HG03064 (cell line): ENCODE results near the gene CEBPE.
A peak's percentile ranks its signal among the peaks of the same experiment; 100 is the strongest.
"Not testable (repeated sequence)": the region's sequence is repeated elsewhere in the genome, so short reads cannot be mapped to it uniquely, and the experiment has no call there.

ENCODE experiments used
- ATAC-seq: cut with Tn5 transposase; IDR thresholded peaks from one replicate; pipeline ENCODE4 v1.9.1; 2021; ENCODE audit warnings: low read depth; ENCODE audit not compliant: unreplicated experiment

CEBPE gene

GRCh38 chr14:23124337-23124954 is 5.4 kb upstream of the CEBPE start:
- no peak for ATAC-seq

GRCh38 chr14:23123419-23123818 is 4.4 kb upstream of the CEBPE start:
- ATAC-seq, result no peak

DNA sequence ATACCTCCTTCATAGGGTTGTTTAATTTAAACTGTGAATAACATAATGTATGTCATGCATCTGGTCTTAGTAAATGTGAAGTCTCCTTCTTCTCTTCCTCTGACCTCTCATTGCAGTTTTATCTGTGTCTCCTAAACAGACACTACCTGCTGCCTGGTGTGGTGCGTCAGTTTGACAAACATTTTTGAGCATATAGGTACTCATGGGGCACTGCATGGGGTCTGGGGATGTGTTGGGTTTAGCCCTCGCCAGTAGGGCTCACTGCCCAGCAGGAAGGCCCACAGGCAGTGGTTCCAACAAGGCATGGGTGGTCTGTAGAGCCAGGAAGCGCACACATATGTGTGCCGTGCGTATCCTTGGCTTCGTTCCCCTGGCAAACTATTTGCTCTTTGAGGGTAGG is 3.0 kb upstream of the CEBPE start:
- ATAC-seq, result no peak

DNA sequence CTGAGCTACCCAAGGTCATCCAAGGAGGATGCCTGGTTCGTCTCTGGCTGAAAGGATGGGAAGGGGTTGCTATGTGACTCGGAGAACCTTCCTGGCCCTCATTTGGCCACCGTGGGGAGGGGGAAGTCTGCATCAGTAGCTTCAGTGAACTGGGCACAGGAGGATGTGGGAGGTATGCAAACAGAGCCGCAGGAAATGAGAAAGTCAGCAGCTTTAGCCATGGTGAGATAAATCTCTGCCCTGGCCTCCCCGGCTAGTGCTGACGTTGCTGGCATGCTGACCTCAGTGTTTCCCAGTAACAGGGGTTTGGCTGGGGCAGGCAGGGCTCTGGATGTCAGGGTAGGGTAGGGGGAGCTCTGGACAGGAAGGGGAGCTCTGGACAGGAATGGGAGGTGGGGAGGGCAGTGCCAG is 2.3 kb upstream of the CEBPE start:
- ATAC-seq, result no peak

- peak; percentile 56 for ATAC-seq
These were observed 1.6 kb upstream of the CEBPE start for GRCh38 chr14:23120541-23121251.

GRCh38 chr14:23119363-23120327 is 590 bp upstream of the CEBPE start:
- ATAC-seq, result no peak

- ATAC-seq, result no peak
These were observed 1.6 kb downstream of the CEBPE start for GRCh38 chr14:23117371-23118020.

DNA sequence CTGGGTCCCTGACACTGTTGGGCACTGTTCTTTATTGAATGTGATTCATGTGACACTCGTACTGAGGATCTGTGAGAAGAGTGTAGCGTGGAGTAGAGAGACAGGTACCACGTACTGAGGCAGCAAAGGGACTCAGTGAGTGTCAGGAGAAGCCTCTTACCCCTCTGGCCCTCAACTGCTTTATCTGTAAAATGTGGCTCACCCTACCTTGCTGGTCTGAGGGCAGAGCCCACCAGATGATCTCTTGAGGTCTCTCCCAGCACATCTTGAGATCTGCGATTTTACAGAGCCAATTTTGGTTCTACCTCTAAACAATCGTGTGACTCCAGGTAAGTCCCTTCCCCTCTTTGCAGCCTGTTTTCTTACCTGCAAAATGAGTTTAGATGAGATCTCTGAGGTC is 3.1 kb downstream of the CEBPE start:
- ATAC-seq, result no peak

- no peak for ATAC-seq
These were observed 3.9 kb downstream of the CEBPE start for GRCh38 chr14:23115039-23115731.

DNA sequence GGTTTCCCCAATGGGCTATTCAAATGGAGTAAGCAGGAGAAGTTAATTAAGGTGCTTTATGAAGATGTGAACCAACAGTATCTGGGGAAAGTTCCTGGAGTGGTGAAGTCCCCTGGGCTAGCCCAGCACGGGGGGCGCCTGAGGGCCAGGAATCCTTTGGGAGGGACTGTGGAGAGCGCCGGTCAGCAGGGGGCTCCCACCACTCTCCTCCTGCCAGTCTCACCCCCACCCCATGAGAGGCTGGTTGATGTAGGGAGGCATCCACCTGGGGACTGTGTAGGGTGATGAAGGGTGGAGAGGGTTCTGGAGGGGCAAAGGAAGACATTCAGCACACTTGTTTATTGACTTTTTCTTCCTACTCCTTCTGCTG is 4.4 kb downstream of the CEBPE start:
- ATAC-seq, result no peak

- no peak for ATAC-seq
These were observed 5.0 kb downstream of the CEBPE start for GRCh38 chr14:23114120-23114458.

- no peak for ATAC-seq
These were observed 5.5 kb downstream of the CEBPE start for GRCh38 chr14:23113431-23114119.

DNA sequence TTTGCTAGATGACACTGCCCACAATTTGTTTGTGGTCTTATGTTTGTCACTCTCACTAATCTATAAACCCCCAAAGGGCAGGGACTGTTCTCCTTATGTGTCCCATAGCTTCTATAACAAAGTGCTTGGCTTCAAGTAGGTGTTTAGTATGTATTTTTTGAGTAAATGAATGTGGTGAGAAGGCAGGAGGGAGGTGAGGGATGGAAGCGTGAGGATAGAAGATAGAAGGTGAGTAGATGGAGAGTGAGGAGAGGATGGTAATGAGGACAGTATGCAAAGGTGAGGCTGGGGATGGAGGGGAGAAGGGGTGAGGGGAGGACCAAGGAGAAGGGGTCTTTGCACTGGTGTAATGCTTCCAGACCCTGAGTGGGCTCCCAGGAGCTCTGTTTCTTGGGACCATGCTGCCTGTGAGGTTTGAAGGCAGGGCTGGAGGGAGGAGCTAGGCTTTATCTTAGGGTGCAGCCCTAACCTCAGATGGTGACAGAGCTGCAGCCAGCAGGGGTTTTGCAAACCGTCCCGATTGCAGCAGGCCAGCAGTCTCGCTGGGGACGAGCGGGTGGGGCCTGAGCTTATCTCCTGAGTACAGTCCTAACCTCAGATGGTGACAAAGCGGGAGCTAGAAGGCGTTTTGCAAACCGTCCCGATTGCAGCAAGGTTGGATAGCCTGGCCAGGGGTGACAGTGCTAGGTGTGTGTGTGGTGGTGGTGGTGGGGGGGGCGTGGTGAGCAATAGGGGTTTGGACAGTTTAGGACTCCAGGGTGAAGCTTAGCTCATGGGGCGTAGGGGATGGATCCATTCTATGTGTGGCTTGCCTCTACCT is 6.5 kb downstream of the CEBPE start:
- no peak for ATAC-seq

DNA sequence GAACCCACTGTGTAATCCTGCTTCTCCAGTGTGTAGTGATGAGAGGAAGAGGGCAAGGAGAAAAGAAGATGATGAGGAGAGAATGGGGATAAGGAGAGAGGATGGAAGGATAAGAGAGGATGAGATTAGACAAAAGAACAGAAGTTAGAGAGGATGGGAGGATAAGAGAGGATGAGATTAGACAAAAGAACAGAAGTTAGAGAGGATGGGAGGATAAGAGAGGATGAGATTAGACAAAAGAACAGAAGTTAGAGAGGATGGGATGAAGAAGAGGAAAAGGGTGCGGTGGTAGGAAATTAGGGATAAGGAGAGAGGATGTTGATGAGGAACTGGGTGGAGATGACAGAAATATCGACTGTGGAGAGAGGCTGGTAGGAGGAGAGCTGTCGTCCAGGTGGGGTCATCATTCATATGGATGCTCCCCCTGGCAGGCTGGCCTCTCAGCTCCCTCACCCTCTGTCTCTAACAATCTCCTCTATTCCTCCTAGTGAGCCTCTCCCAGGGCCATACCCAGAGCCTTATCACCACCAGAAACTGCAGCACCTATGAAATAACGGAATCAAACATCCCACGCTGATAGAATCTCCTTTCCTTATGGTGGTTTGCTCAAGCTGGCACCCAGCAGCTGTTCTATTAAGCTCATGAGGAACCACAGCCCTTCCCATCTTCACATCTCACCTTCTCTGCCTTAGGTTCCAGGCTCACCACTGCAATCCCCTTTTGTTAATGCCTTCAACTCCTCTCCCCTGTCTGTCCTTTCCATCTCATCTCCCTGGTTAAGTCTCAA is 8.3 kb downstream of the CEBPE start:
- no peak for ATAC-seq

- no peak for ATAC-seq
These were observed 9.3 kb downstream of the CEBPE start for GRCh38 chr14:23109769-23110168.

DNA sequence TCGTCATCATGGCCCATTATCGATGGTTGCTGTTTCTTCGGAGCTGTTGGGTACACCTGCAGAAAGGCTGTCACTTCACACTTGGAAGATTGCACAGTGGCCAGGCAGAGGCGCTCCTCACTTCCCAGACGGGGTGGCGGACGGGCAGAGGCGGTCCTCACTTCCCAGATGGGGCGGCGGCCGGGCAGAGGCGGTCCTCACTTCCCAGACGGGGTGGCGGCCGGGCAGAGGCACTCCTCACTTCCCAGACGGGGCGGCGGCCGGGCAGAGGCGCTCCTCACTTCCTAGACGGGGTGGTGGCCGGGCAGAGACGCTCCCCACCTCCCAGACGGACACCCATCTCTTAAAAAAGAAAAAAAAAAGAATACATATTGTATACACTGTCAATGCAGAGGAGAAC is 10.9 kb downstream of the CEBPE start:
- ATAC-seq, result not testable (repeated sequence)

DNA sequence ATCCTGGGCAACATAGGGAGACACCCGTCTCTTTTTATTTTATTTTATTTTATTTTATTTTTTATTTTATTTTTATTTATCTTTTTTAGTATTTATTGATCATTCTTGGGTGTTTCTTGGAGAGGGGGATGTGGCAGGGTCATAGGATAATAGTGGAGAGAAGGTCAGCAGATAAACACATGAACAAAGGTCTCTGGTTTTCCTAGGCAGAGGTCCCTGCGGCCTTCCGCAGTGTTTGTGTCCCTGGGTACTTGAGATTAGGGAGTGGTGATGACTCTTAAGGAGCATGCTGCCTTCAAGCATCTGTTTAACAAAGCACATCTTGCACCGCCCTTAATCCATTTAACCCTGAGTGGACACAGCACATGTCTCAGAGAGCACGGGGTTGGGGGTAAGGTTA is 11.4 kb downstream of the CEBPE start:
- not testable (repeated sequence) for ATAC-seq

GRCh38 chr14:23106747-23107045 is 12.4 kb downstream of the CEBPE start:
- no peak for ATAC-seq
